ENCODE data around the gene TSPY9. TPM values are rescaled to one million over a fixed set of nuclear protein-coding genes. Genes with fewer than 3 reads are reported as not detected.
"Not testable (repeated sequence)": the region's sequence is repeated elsewhere in the genome, so short reads cannot be mapped to it uniquely, and the experiment has no call there.

TSPY9 gene
- not detected for polyA plus RNA-seq (2013, experiment 1 of 2)
- polyA plus RNA-seq (2013, experiment 2 of 2) = not detected

- no CpG with 5 or more reads among the region's 26 CpGs for WGBS, 2 experiments (ENCODE audit: insufficient coverage in 2 of 2)
- H3K9me3 ChIP-seq (ENCODE audit: control insufficient read depth, low read length); H3K36me3 ChIP-seq (ENCODE audit: control insufficient read depth, insufficient read depth, low read length); H3K27ac ChIP-seq (ENCODE audit: low read depth, low read length, severe bottlenecking); H3K4me1 ChIP-seq (ENCODE audit: control insufficient read depth, insufficient read depth, low read length, poor library complexity, severe bottlenecking); H3K4me3 ChIP-seq (ENCODE audit: extremely low read depth, insufficient read depth, low read length, poor library complexity, severe bottlenecking): not testable (repeated sequence)
These were observed at the start of gene TSPY9 for GRCh38 chrY:9486967-9487366. Gene TSPY9 (plus strand): TSS chrY:9487267. CDS start chrY:9487313, 46 bp downstream.

- H3K9me3 ChIP-seq (ENCODE audit: control insufficient read depth, low read length); H3K27ac ChIP-seq (ENCODE audit: low read depth, low read length, severe bottlenecking); H3K4me3 ChIP-seq (ENCODE audit: extremely low read depth, insufficient read depth, low read length, poor library complexity, severe bottlenecking); H3K36me3 ChIP-seq (ENCODE audit: control insufficient read depth, insufficient read depth, low read length); H3K4me1 ChIP-seq (ENCODE audit: control insufficient read depth, insufficient read depth, low read length, poor library complexity, severe bottlenecking): not testable (repeated sequence)
- no CpG with 5 or more reads among the region's 25 CpGs for WGBS, 2 experiments (ENCODE audit: insufficient coverage in 2 of 2)
These were observed 20.4 kb upstream of the TSPY9 start, which contains the start of gene TSPY1 for GRCh38 chrY:9466655-9467054. Gene TSPY1 (plus strand): TSS chrY:9466955. CDS start chrY:9467001, 46 bp downstream.

GRCh38 chrY:9504396-9504795 lies 17.3 kb downstream of the TSPY9 start:
- not testable (repeated sequence) for H3K36me3 ChIP-seq (ENCODE audit: control insufficient read depth, insufficient read depth, low read length); H3K9me3 ChIP-seq (ENCODE audit: control insufficient read depth, low read length); H3K4me3 ChIP-seq (ENCODE audit: extremely low read depth, insufficient read depth, low read length, poor library complexity, severe bottlenecking); H3K27ac ChIP-seq (ENCODE audit: low read depth, low read length, severe bottlenecking); H3K4me1 ChIP-seq (ENCODE audit: control insufficient read depth, insufficient read depth, low read length, poor library complexity, severe bottlenecking)
- no CpG with 5 or more reads among the region's 6 CpGs for WGBS, 2 experiments (ENCODE audit: insufficient coverage in 2 of 2)

- H3K4me1 ChIP-seq (ENCODE audit: control insufficient read depth, insufficient read depth, low read length, poor library complexity, severe bottlenecking); H3K4me3 ChIP-seq (ENCODE audit: extremely low read depth, insufficient read depth, low read length, poor library complexity, severe bottlenecking); H3K36me3 ChIP-seq (ENCODE audit: control insufficient read depth, insufficient read depth, low read length); H3K9me3 ChIP-seq (ENCODE audit: control insufficient read depth, low read length); H3K27ac ChIP-seq (ENCODE audit: low read depth, low read length, severe bottlenecking): not testable (repeated sequence)
- 50% methylated on average over 2 of the region's 12 CpGs; no CpG with 5 or more reads in 1 of the 2 experiments for WGBS, 2 experiments (ENCODE audit: insufficient coverage in 2 of 2)
These were observed 29.2 kb downstream of the TSPY9 start for GRCh38 chrY:9516287-9516686.

- not testable (repeated sequence) for H3K9me3 ChIP-seq (ENCODE audit: control insufficient read depth, low read length); H3K4me1 ChIP-seq (ENCODE audit: control insufficient read depth, insufficient read depth, low read length, poor library complexity, severe bottlenecking); H3K27ac ChIP-seq (ENCODE audit: low read depth, low read length, severe bottlenecking); H3K36me3 ChIP-seq (ENCODE audit: control insufficient read depth, insufficient read depth, low read length); H3K4me3 ChIP-seq (ENCODE audit: extremely low read depth, insufficient read depth, low read length, poor library complexity, severe bottlenecking)
- WGBS, 2 experiments (ENCODE audit: insufficient coverage in 2 of 2) = no CpG with 5 or more reads among the region's 26 CpGs
These were observed 40.5 kb downstream of the TSPY9 start, which contains the start of gene TSPY10 for GRCh38 chrY:9527580-9527979. Gene TSPY10 (plus strand): TSS chrY:9527880. CDS start chrY:9527926, 46 bp downstream.

All from mesodermal cell (in vitro differentiated cells).